ENCODE measurements around the gene MLXIPL.
"Not testable (repeated sequence)": the region's sequence is repeated elsewhere in the genome, so short reads cannot be mapped to it uniquely, and the experiment has no call there.

Gene MLXIPL

DNA sequence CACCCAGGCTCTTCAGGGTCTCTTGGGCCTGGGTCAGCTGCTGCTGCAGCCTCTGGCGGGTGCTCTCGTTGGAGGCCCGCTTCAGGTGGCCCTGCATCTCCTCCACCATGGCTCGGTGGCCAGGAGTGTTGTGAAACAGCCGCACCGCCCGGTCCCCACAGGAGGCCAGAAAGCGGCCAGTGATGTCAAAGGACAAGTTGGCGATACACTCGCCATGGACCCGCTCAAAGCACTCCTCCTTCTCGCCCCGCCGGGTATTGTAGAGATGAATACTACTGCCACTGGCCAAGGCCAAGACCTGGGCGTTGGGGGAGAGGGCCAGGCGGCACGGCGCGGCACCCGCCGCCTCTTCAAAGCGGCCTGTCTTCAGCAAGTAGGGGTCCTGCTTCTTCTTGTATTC, 53.8 kb downstream of the MLXIPL start:
- no peaks in the 10 kb centered on the region for H3K27me3 ChIP-seq (ENCODE audit: control insufficient read depth in 5 of 5, insufficient read depth in 4 of 5, low read length in 5 of 5)
- no peak overlapping the region for H3K27ac ChIP-seq (ENCODE audit: low read depth, low read length)
- no peaks in the 10 kb centered on the region for H3K9me3 ChIP-seq (ENCODE audit: control insufficient read depth in 5 of 5, low read length in 5 of 5)
- H3K9ac ChIP-seq (ENCODE audit: low read length in 5 of 5): no peak overlapping the region
- H3K36me3 ChIP-seq (ENCODE audit: control insufficient read depth in 5 of 5, insufficient read depth in 5 of 5, low read length in 5 of 5): peaks cover 7 to 63% (median 56%) of the 10 kb centered on the region in 5 donors
- H3K4me3 ChIP-seq (ENCODE audit: low read depth in 1 of 5, low read length in 5 of 5): no peak overlapping the region
- H3K4me1 ChIP-seq (ENCODE audit: control insufficient read depth in 5 of 5, insufficient read depth in 5 of 5, low read length in 5 of 5): peaks cover 0 to 11% (median 8%) of the 10 kb centered on the region in 5 donors

DNA sequence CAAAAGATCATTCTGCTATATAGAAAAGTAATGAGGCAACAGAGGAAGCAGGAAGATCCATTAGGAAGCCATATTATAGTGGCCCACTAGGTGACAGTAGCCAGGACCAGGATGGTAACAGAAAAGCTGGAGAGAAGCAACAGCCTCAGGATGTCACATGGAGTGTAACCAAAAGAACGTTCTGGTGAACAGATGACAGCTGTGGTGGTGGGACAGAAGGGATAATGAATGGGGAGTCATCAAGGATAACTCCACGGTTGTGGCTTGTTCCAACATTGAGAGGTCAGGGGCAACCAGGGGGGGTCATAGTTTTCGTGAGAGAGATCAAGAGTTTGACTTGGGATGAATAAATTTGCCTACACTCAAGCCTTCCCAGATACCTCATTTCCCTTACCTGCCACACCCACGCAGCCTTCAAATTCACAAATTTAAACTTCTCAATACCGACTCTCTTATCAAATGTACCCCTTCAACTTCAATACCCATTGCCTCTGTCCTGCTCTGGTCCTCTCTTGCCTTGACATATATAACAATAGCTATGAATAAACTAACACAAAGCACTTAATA, 55.2 kb downstream of the MLXIPL start:
- H3K9me3 ChIP-seq (ENCODE audit: control insufficient read depth in 5 of 5, low read length in 5 of 5): no peaks in the 10 kb centered on the region
- no peak overlapping the region for H3K4me3 ChIP-seq (ENCODE audit: low read depth in 1 of 5, low read length in 5 of 5)
- no peak overlapping the region for H3K27ac ChIP-seq (ENCODE audit: low read depth, low read length)
- no peak overlapping the region for H3K9ac ChIP-seq (ENCODE audit: low read length in 5 of 5)
- no peaks in the 10 kb centered on the region for H3K27me3 ChIP-seq (ENCODE audit: control insufficient read depth in 5 of 5, insufficient read depth in 4 of 5, low read length in 5 of 5)
- H3K4me1 ChIP-seq (ENCODE audit: control insufficient read depth in 5 of 5, insufficient read depth in 5 of 5, low read length in 5 of 5): peaks cover 0 to 18% (median 10%) of the 10 kb centered on the region in 5 donors
- H3K36me3 ChIP-seq (ENCODE audit: control insufficient read depth in 5 of 5, insufficient read depth in 5 of 5, low read length in 5 of 5): peaks cover 7 to 54% (median 48%) of the 10 kb centered on the region in 5 donors

DNA sequence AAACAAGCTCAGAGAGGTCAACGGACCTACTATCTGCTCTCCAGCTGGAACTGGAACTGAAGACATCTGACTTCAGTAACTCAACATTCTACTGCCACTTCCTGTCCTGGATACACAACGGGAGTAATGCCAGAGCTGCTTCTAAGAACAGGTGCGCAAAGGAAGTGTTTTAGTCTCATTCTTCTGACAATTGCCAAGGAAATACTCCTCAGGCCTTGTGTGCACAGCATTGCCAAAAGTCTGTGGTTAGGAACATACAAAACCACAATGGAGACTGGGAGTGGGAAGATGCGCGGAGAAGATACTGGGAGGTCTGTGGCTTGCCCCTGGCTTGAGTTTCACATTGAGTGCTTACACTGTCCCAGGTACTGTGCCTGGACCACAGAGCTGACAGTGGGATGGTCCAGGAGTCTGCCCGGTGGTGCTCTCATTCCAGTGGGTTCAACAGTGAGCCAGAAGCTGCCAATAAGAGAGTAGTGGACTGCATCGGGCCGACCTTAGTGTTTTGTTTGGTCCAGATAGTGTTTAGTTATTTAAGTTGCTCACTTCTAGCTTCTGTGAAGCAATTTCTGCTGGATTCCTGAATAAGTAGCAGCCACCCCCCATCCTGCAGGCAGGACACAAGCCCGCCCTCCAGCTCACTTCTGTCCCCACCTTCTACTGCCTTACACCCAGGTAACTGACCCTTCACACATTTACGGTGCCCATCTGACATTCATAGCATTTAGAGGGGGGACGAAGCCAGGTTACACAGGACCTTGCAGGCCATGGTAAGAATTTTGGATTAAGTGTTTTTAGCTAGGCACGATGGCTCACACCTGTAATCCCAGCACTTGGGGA, 56.3 kb downstream of the MLXIPL start:
- Histone ChIP-seq H3K9me3 (ENCODE audit: control insufficient read depth in 5 of 5, low read length in 5 of 5) (no peaks in the 10 kb centered on the region), H3K27ac (ENCODE audit: low read depth, low read length) (no peak overlapping the region), H3K36me3 (ENCODE audit: control insufficient read depth in 5 of 5, insufficient read depth in 5 of 5, low read length in 5 of 5) (peaks cover 7 to 43% (median 37%) of the 10 kb centered on the region in 5 donors), H3K4me1 (ENCODE audit: control insufficient read depth in 5 of 5, insufficient read depth in 5 of 5, low read length in 5 of 5) (peaks cover 0 to 15% (median 10%) of the 10 kb centered on the region in 5 donors), H3K4me3 (ENCODE audit: low read depth in 1 of 5, low read length in 5 of 5) (no peak overlapping the region), H3K9ac (ENCODE audit: low read length in 5 of 5) (no peak overlapping the region), H3K27me3 (ENCODE audit: control insufficient read depth in 5 of 5, insufficient read depth in 4 of 5, low read length in 5 of 5) (no peaks in the 10 kb centered on the region)

DNA sequence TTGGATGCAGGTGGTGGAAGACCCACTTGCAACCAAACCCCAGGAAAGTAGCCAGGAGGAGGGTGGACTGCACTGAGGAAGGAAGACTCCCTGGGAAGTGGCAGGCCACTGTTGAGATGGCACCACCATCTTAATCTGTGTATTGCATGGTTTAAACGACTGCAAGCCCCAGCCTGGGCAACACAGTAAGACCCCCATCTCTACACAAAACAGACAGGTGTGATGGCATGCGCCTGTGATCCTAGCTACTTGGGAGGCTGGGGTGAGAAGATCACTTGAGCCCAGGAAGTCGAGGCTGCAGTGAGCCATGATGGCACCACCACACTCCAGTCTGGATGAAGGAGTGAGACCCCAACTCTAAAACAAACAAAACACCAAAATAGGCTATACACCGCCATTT, 57.2 kb downstream of the MLXIPL start:
- peaks cover 7 to 34% (median 28%) of the 10 kb centered on the region in 5 donors for H3K36me3 ChIP-seq (ENCODE audit: control insufficient read depth in 5 of 5, insufficient read depth in 5 of 5, low read length in 5 of 5)
- H3K27me3 ChIP-seq (ENCODE audit: control insufficient read depth in 5 of 5, insufficient read depth in 4 of 5, low read length in 5 of 5): no peaks in the 10 kb centered on the region
- H3K4me3 ChIP-seq (ENCODE audit: low read depth in 1 of 5, low read length in 5 of 5): no peak overlapping the region
- no peaks in the 10 kb centered on the region for H3K9me3 ChIP-seq (ENCODE audit: control insufficient read depth in 5 of 5, low read length in 5 of 5)
- peaks cover 0 to 15% (median 10%) of the 10 kb centered on the region in 5 donors for H3K4me1 ChIP-seq (ENCODE audit: control insufficient read depth in 5 of 5, insufficient read depth in 5 of 5, low read length in 5 of 5)
- H3K27ac ChIP-seq (ENCODE audit: low read depth, low read length): no peak overlapping the region
- H3K9ac ChIP-seq (ENCODE audit: low read length in 5 of 5): no peak overlapping the region

- not testable (repeated sequence) for H3K27me3 ChIP-seq (ENCODE audit: control insufficient read depth in 5 of 5, insufficient read depth in 4 of 5, low read length in 5 of 5); H3K27ac ChIP-seq (ENCODE audit: low read depth, low read length); H3K9me3 ChIP-seq (ENCODE audit: control insufficient read depth in 5 of 5, low read length in 5 of 5)
- Histone ChIP-seq H3K36me3 (ENCODE audit: control insufficient read depth in 5 of 5, insufficient read depth in 5 of 5, low read length in 5 of 5) (peaks cover 7 to 28% (median 23%) of the 10 kb centered on the region in 5 donors), H3K9ac (ENCODE audit: low read length in 5 of 5) (peak overlapping the region in 2 of 5 donors; percentile 40 to 68), H3K4me1 (ENCODE audit: control insufficient read depth in 5 of 5, insufficient read depth in 5 of 5, low read length in 5 of 5) (peaks cover 0 to 15% (median 10%) of the 10 kb centered on the region in 5 donors), H3K4me3 (ENCODE audit: low read depth in 1 of 5, low read length in 5 of 5) (peak overlapping the region in 4 of 5 donors; percentile 46 to 66 (median 62))
Measured at GRCh38 chr7:73566431-73566830, 57.9 kb downstream of the MLXIPL start.

GRCh38 chr7:73565675-73566340, 58.5 kb downstream of the MLXIPL start:
- H3K4me3 ChIP-seq (ENCODE audit: low read depth in 1 of 5, low read length in 5 of 5): peak overlapping the region in 4 of 5 donors; percentile 46 to 66 (median 62)
- H3K27ac ChIP-seq (ENCODE audit: low read depth, low read length): no peak overlapping the region
- H3K9me3 ChIP-seq (ENCODE audit: control insufficient read depth in 5 of 5, low read length in 5 of 5): no peaks in the 10 kb centered on the region
- peaks cover 7 to 22% (median 18%) of the 10 kb centered on the region in 5 donors for H3K36me3 ChIP-seq (ENCODE audit: control insufficient read depth in 5 of 5, insufficient read depth in 5 of 5, low read length in 5 of 5)
- peak overlapping the region in 3 of 5 donors; percentile 40 to 68 (median 56) for H3K9ac ChIP-seq (ENCODE audit: low read length in 5 of 5)
- no peaks in the 10 kb centered on the region for H3K27me3 ChIP-seq (ENCODE audit: control insufficient read depth in 5 of 5, insufficient read depth in 4 of 5, low read length in 5 of 5)
- peaks cover 0 to 15% (median 10%) of the 10 kb centered on the region in 5 donors for H3K4me1 ChIP-seq (ENCODE audit: control insufficient read depth in 5 of 5, insufficient read depth in 5 of 5, low read length in 5 of 5)

GRCh38 chr7:73560109-73560835, 64.0 kb downstream of the MLXIPL start:
- peaks cover 5 to 28% (median 22%) of the 10 kb centered on the region in 5 donors for H3K4me1 ChIP-seq (ENCODE audit: control insufficient read depth in 5 of 5, insufficient read depth in 5 of 5, low read length in 5 of 5)
- H3K27ac ChIP-seq (ENCODE audit: low read depth, low read length): no peak overlapping the region
- no peaks in the 10 kb centered on the region for H3K27me3 ChIP-seq (ENCODE audit: control insufficient read depth in 5 of 5, insufficient read depth in 4 of 5, low read length in 5 of 5)
- no peak overlapping the region for H3K4me3 ChIP-seq (ENCODE audit: low read depth in 1 of 5, low read length in 5 of 5)
- no peaks in the 10 kb centered on the region for H3K36me3 ChIP-seq (ENCODE audit: control insufficient read depth in 5 of 5, insufficient read depth in 5 of 5, low read length in 5 of 5)
- no peaks in the 10 kb centered on the region for H3K9me3 ChIP-seq (ENCODE audit: control insufficient read depth in 5 of 5, low read length in 5 of 5)
- no peak overlapping the region for H3K9ac ChIP-seq (ENCODE audit: low read length in 5 of 5)

- Histone ChIP-seq H3K4me1 (ENCODE audit: control insufficient read depth in 5 of 5, insufficient read depth in 5 of 5, low read length in 5 of 5) (peaks cover 6 to 29% (median 28%) of the 10 kb centered on the region in 5 donors), H3K27me3 (ENCODE audit: control insufficient read depth in 5 of 5, insufficient read depth in 4 of 5, low read length in 5 of 5) (no peaks in the 10 kb centered on the region), H3K4me3 (ENCODE audit: low read depth in 1 of 5, low read length in 5 of 5) (peak within 1 kb of the TSS; percentile 86 to 94 (median 88)), H3K27ac (ENCODE audit: low read depth, low read length) (peak within 1 kb of the TSS; percentile 69), H3K9me3 (ENCODE audit: control insufficient read depth in 5 of 5, low read length in 5 of 5) (no peaks in the 10 kb centered on the region), H3K9ac (ENCODE audit: low read length in 5 of 5) (peak within 1 kb of the TSS; percentile 80 to 92 (median 87)), H3K36me3 (ENCODE audit: control insufficient read depth in 5 of 5, insufficient read depth in 5 of 5, low read length in 5 of 5) (peaks cover 0 to 8% (median 2%) of the 10 kb centered on the region in 5 donors)
Measured at GRCh38 chr7:73557397-73558257, 66.7 kb downstream of the MLXIPL start, which contains the start of gene BCL7B. BCL7B (minus strand) TSS chr7:73557690; CDS start chr7:73557578, 112 bp downstream.

DNA sequence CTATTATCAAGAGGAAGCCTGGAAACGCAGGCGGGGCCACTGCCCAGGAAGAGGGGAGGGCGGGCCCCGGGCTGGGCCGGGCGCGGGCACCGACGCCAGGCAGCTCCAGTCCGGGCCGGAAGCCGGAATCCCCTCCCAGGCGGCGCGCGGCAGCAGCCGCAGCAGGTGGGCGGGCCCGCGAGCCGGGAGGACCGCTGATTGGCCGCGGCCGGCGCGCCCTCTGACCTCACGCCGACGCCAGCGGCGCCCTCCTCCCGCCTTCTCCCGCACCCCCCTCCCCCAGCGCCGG, 67.3 kb downstream of the MLXIPL start:
- H3K9me3 ChIP-seq (ENCODE audit: control insufficient read depth in 5 of 5, low read length in 5 of 5): no peaks in the 10 kb centered on the region
- peaks cover 0 to 12% (median 4%) of the 10 kb centered on the region in 5 donors for H3K36me3 ChIP-seq (ENCODE audit: control insufficient read depth in 5 of 5, insufficient read depth in 5 of 5, low read length in 5 of 5)
- peaks cover 6 to 29% (median 28%) of the 10 kb centered on the region in 5 donors for H3K4me1 ChIP-seq (ENCODE audit: control insufficient read depth in 5 of 5, insufficient read depth in 5 of 5, low read length in 5 of 5)
- no peaks in the 10 kb centered on the region for H3K27me3 ChIP-seq (ENCODE audit: control insufficient read depth in 5 of 5, insufficient read depth in 4 of 5, low read length in 5 of 5)
- peak overlapping the region; percentile 86 to 94 (median 88) for H3K4me3 ChIP-seq (ENCODE audit: low read depth in 1 of 5, low read length in 5 of 5)
- H3K27ac ChIP-seq (ENCODE audit: low read depth, low read length): peak overlapping the region; percentile 69
- peak overlapping the region; percentile 75 to 92 (median 87) for H3K9ac ChIP-seq (ENCODE audit: low read length in 5 of 5)
